SIG-M5 treated with dmso at 0.1 percent for 504 hours (cell line): Measurements from ENCODE around the gene CCDC28A.

Experiments
- DNase-seq: peaks from one replicate; lab custom pipeline; 2025; ENCODE audit not compliant: unreplicated experiment; lab: John Stamatoyannopoulos, UW

CCDC28A gene

GRCh38 chr6:138795809-138796603 lies 22.4 kb downstream of the CCDC28A start, which contains the start of gene ECT2L:
TSS of gene ECT2L (plus strand) at chr6:138796087. CDS start at chr6:138813275, 17,188 bp downstream.
- no peak for DNase-seq

- DNase-seq, result no peak
Observed at GRCh38 chr6:138796771-138797170, 23.2 kb downstream of the CCDC28A start.

DNA sequence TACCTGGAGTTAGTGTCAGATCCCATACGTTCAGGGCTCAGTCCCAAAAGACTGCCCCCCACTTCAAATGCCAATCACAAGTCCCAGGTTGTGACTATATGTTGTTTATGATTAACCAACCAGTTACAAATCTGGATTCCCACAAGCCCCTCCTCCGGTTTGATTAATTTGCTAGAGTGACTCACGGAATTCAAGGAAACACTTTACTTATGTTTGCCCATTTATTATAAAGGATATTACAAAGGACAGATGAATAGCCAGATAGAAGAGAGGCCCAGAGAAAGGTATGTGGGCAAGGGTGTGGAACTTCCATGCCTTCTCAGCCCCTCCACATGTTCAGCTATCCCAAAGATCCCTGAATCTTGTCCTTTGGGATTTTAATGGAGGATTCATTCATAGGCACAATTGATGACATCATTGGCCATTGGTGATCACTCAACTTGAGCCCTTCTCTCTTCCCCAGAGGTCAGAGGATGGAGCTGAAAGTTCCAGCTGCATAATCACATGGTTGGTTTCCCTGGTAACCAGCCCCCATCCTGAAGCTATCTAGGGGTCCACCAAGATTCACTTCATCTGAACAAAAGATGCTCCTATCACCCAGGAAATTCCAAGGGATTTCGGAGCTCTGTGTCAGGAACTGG lies 24.4 kb downstream of the CCDC28A start:
- no peak for DNase-seq

GRCh38 chr6:138800377-138801150 lies 27.0 kb downstream of the CCDC28A start:
- no peak for DNase-seq

DNA sequence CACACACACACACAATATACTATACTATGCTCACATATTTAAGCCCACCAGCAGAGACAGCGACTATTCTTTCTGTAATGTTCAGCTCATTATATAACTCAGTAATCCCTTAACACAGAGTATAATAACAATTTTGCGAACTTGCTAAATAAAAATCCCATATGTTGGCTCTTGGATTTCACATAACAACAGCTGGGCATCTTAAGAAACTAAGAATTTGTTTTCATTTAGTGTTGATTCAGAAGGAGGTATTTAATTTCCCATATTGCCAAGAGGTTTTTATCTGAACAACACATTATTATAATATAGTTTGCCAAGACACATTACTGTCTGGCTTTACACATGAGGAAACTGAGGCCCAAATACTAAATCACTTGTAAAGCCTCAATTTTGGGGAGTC lies 29.8 kb downstream of the CCDC28A start:
- no peak for DNase-seq

GRCh38 chr6:138803861-138804260 lies 30.3 kb downstream of the CCDC28A start:
- no peak for DNase-seq

- no peak for DNase-seq
Observed at GRCh38 chr6:138805016-138805765, 31.6 kb downstream of the CCDC28A start.

DNA sequence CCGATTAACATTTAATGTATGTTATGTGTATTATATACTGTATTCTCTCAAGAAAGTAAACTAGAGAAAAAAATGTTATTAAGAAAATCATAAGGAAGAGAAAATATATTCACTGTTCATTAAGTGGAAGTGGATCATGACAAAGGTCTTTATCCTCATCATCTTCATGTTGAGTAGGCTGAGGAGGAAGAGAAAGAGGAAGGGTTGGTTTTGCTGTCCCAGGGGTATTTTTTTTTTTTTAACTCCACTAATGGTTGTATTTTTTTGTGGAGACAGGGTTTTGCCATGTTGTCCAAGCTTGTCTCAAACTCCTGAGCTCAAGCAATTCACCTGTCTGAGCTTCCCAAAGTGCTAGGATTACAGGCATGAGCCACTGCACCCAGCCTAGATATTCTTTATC lies 33.3 kb downstream of the CCDC28A start:
- DNase-seq, result peak; percentile 2

DNA sequence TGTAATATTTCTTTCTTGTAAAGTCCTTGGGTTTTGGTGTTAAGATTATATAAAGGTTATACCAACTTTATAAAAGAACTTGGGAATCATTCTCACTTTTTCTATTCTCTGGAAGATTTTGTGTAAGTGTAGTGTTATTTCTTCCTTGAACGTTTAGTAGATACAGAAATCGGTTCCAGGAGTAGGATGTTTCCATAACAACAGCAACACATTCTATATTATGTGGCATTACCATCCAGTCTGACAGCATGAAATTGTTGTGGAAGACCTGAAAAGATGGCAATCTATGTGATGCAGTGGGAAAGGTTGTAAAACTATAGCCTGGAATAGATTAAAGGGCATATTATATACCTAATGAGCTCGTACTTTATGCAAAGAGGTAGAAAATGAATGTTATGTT lies 36.1 kb downstream of the CCDC28A start:
- DNase-seq, result no peak

- DNase-seq, result peak; percentile 69
Observed at GRCh38 chr6:138811866-138812265, 38.3 kb downstream of the CCDC28A start.

DNA sequence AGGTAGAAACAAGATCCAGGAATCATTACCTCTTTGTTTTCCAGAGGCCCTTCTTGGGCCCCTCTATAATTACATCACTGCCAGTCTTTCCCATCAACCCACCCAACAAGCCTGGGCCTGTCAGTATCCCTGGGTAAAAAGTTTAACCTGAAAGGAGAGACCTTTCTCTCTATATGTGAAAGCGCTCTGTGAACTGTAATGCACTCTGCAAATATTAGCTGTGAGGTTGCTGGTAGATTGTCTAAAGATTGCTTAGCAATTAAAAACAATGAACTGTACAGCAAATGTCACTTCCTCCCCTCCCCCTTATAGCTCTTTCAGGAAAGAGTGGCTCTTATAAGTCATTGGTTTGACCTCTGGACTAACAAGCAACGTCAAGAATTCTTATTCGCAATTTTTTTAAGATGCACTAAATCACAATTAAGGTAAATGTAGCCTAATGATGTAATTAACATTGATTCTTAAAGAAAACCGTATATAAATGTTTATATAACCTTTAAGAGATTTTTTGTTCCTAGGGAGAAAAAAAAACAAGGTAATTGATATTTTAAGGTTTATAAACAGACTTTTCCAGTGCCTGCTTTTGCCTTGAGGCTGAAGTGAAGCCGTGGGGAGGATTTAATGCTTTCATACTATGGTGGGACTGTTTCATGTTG lies 40.7 kb downstream of the CCDC28A start:
- DNase-seq, result peak; percentile 20

DNA sequence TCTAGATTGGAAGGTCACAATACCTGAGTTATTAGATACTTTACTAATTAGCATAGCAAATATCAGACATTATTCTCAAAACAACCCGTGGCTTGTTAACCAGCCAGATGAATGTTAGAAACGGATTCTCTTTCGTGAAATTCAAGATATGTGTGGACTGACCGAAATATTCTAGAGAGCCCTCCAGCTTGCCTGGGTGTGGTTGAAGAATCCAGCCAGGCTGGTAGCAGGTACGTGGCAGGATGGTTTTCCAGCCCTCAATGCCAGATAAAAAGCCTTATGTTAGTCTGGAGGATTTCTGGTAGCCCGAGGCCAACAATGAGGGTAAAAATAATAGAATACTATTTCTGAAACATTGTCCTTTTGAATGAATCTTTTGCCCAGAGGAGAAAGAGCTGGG lies 41.7 kb downstream of the CCDC28A start:
- DNase-seq, result no peak

DNA sequence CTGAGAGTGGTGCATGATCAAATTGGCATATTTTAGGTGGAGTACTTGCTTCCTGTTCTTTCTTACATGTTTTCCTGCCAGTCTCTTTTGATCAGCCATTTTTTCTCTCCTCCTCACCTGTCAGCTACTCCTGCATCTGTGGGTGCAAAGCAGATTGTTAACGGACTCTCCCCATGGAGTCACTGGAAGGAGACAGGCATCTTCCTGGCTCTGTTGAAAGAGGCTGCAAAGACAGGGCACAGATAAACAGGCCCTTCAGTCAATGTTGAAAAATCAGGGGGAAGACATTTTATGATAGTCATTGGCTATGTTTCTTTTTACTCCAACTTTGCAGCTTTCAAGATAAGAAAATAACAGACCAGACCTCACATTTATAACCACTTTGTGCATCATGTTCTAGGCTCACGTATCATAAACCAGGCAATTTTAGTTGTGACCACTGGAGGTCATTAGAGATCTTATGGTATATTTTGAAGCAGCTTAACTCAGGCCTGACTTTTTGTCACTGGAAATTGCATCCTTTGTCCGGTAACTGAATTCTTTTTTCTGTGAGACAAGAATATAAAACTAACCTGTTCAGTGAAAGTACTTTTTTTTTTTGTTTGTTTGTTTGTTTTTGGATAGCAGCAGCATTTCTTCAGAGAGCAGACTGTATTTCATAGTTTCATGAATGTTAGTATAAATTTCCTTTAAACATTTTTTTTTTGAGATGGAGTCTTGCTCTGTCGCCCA lies 42.4 kb downstream of the CCDC28A start:
- DNase-seq, result peak; percentile 73

DNA sequence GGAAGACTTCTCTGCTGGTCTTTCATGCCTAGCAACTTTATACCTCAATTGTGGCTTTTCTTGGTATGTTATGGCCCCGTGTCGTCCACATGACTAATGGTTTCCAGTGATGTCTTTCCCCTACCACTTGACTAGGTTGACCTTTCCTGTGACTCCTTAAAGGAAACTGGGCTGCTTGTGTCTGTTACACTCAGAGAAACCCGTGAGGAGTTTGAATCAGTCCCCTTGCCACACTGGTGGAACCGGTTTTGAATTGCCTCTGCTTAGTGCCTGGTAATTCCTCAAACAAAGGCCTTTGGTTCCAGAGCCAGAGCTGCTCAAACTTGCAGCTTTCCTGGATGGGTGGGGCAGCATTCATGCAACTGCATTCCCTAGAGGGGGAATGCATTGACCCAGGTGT lies 44.2 kb downstream of the CCDC28A start:
- DNase-seq, result peak; percentile 80

GRCh38 chr6:138818496-138819194 lies 45.1 kb downstream of the CCDC28A start:
- DNase-seq, result peak; percentile 37

DNA sequence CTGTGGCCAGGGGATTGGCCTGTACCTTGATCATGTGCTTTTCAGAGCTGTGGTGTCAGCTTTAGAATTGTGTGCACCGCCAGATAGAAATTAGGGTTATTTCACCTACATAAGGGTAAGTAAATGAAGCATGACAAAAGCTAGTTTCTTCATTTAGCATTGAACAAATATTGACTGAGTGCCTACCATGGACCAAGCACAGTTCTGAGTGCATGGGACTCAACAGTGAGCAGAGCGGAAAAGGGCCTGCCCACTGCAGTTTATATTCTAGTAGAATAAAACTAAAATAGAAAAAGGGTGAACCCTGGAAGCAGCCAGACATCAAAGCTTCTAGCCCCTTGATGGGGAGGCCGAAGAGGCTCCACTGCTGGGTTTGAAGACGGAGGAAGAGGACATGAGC lies 48.0 kb downstream of the CCDC28A start:
- DNase-seq, result no peak

GRCh38 chr6:138824482-138825144 lies 51.0 kb downstream of the CCDC28A start:
- DNase-seq, result no peak

- DNase-seq, result no peak
Observed at GRCh38 chr6:138830248-138830647, 56.7 kb downstream of the CCDC28A start.

DNA sequence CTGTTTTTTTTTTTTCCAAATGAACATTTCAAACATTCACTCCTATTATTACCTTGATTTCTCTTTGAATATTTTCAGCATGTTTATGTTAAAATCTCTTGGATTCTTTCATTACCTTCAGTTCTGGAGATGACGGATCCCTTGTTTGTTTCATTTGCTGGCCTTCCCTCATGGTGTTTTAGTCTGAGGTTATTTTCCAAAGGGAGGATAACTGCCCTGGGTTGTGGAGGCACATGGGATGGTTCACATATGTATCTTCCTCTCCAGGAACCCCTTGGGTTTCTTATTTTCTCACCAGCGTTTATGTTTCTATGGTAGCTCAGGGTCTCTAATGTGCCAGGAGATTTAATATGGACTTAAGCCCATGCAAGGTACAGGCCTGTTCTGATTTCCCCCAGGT lies 58.6 kb downstream of the CCDC28A start:
- no peak for DNase-seq
